HepG2 (cell line): ENCODE results near the gene ZNF230. TPM values are rescaled to one million over a fixed set of nuclear protein-coding genes. Genes with fewer than 3 reads are reported as not detected.

Source experiments
- ARID2 ChIP-seq: sonication (generic); formaldehyde crosslinking; IDR thresholded peaks from 2 replicates; pipeline ENCODE4 v1.8.1; 2022; ENCODE audit warnings: mild to moderate bottlenecking, missing genetic modification reagents, borderline replicate concordance
- ASH2L ChIP-seq: fragments of 300-600, 200-600 bp; sonication (generic); IDR thresholded peaks from 2 replicates; pipeline ENCODE4 v1.7.0; 2017; ENCODE audit warnings: low read depth, mild to moderate bottlenecking, moderate library complexity, mixed read lengths, low read length; ENCODE audit not compliant: insufficient read length
- ATF7-NPFF ChIP-seq: sonication (generic); formaldehyde crosslinking; IDR thresholded peaks from 2 replicates; pipeline ENCODE4 v1.8.1; 2023; ENCODE audit warnings: mild to moderate bottlenecking, low read depth, missing genetic modification reagents, moderate library complexity
- CBFB ChIP-seq: sonication (generic); formaldehyde crosslinking; IDR thresholded peaks from 2 replicates; pipeline ENCODE4 v1.4.0; 2020; ENCODE audit warnings: missing genetic modification reagents
- CBX5 ChIP-seq: sonication (generic); formaldehyde crosslinking; IDR thresholded peaks from 2 replicates; pipeline ENCODE4 v1.4.0; 2020; ENCODE audit warnings: missing genetic modification reagents, borderline replicate concordance
- CC2D1A ChIP-seq: sonication (generic); formaldehyde crosslinking; IDR thresholded peaks from 2 replicates; pipeline ENCODE4 v1.8.1; 2023; ENCODE audit warnings: mild to moderate bottlenecking, missing genetic modification reagents
- CENPX ChIP-seq: sonication (generic); formaldehyde crosslinking; IDR thresholded peaks from 2 replicates; pipeline ENCODE4 v1.9.0; 2021; ENCODE audit warnings: mild to moderate bottlenecking, missing genetic modification reagents, moderate library complexity
- ELK4 ChIP-seq: sonication (generic); formaldehyde crosslinking; IDR thresholded peaks from 2 replicates; pipeline ENCODE4 v1.9.0; 2021; ENCODE audit warnings: missing genetic modification reagents, borderline replicate concordance
- EZH2 ChIP-seq: conservative IDR thresholded peaks from 2 replicates; pipeline ENCODE4 v1.6.1; 2012; ENCODE audit warnings: mild to moderate bottlenecking, low read depth, low read length, moderate library complexity
- FOSL1 ChIP-seq: sonication (generic); formaldehyde crosslinking; IDR thresholded peaks from 2 replicates; pipeline ENCODE4 v1.9.0; 2021; ENCODE audit warnings: missing genetic modification reagents, borderline replicate concordance
- GLMP ChIP-seq: sonication (generic); formaldehyde crosslinking; IDR thresholded peaks from 2 replicates; pipeline ENCODE4 v1.9.0; 2021; ENCODE audit warnings: missing genetic modification reagents, mild to moderate bottlenecking, borderline replicate concordance
- ISL2 ChIP-seq: sonication (generic); formaldehyde crosslinking; IDR thresholded peaks from 2 replicates; pipeline ENCODE4 v1.5.0; 2020; ENCODE audit warnings: missing genetic modification reagents
- KLF9 ChIP-seq: IDR thresholded peaks from 2 replicates; pipeline ENCODE4 v1.6.1; 2016; ENCODE audit warnings: low read depth
- MEF2D ChIP-seq: sonication (generic); formaldehyde crosslinking; IDR thresholded peaks from 2 replicates; pipeline ENCODE4 v1.5.1; 2020; ENCODE audit warnings: mild to moderate bottlenecking, missing genetic modification reagents
- MIER2 ChIP-seq: IDR thresholded peaks from 2 replicates; pipeline ENCODE4 v1.6.1; 2016; ENCODE audit warnings: missing biosample characterization, missing genetic modification reagents
- NFE2 ChIP-seq: sonication (generic); formaldehyde crosslinking; IDR thresholded peaks from 2 replicates; pipeline ENCODE4 v1.4.0; 2020; ENCODE audit warnings: missing genetic modification reagents
- PBX2 ChIP-seq: IDR thresholded peaks from 2 replicates; pipeline ENCODE4 v1.6.1; 2016; ENCODE audit warnings: control low read depth
- RXRA ChIP-seq: sonication (generic); formaldehyde crosslinking; IDR thresholded peaks from 2 replicates; pipeline ENCODE4 v1.5.1; 2020; ENCODE audit warnings: missing genetic modification reagents
- ZBTB33 ChIP-seq: sonication (generic); formaldehyde crosslinking; IDR thresholded peaks from 2 replicates; pipeline ENCODE4 v1.4.0; 2020; ENCODE audit warnings: missing genetic modification reagents
- ZNF205 ChIP-seq: IDR thresholded peaks from 2 replicates; pipeline ENCODE4 v1.6.1; 2018; ENCODE audit warnings: missing biosample characterization, missing genetic modification reagents
- ZNF264 ChIP-seq: sonication (generic); formaldehyde crosslinking; IDR thresholded peaks from 2 replicates; pipeline ENCODE4 v1.4.0; 2020; ENCODE audit warnings: missing genetic modification reagents
- ZNF326 ChIP-seq: sonication (generic); formaldehyde crosslinking; IDR thresholded peaks from 2 replicates; pipeline ENCODE4 v1.4.0; 2020; ENCODE audit warnings: missing genetic modification reagents, borderline replicate concordance
- ZNF496 ChIP-seq: sonication (generic); formaldehyde crosslinking; IDR thresholded peaks from 2 replicates; pipeline ENCODE4 v1.8.1; 2023; ENCODE audit warnings: mild to moderate bottlenecking, moderate library complexity, missing genetic modification reagents; ENCODE audit not compliant: insufficient replicate concordance
- ZNF564 ChIP-seq: sonication (generic); formaldehyde crosslinking; IDR thresholded peaks from 2 replicates; pipeline ENCODE4 v1.8.1; 2023; ENCODE audit warnings: mild to moderate bottlenecking, missing genetic modification reagents
- ZNF614 ChIP-seq: IDR thresholded peaks from 2 replicates; pipeline ENCODE4 v1.6.1; 2018; ENCODE audit warnings: missing biosample characterization, missing genetic modification reagents, inconsistent platforms, borderline replicate concordance
- polyA plus RNA-seq, 8 experiments: library from polyadenylated mRNA; depleted of rRNA in 3 of 8; stranded (reverse) in 7 of 8; unstranded in 1 of 8; fragments of >200 nt; fragmentation: Illumina TruSeq in 4 of 8; extraction: Trizol in 4 of 8; gene quantifications; 2 replicates each; pipeline versions ENCODE4 v1.2.1 to v1.2.3, GENCODE V29; 2011 to 2016; ENCODE audit warnings: low read depth in 4 of 8, missing spikeins in 1 of 8, mixed read lengths in 1 of 8; ENCODE audit not compliant: insufficient read depth in 1 of 8
- total RNA-seq, 5 experiments: library from RNA; depleted of rRNA; stranded (reverse); fragments of >200 nt; fragmentation: Illumina TruSeq; extraction: Trizol; gene quantifications; 2 replicates each; pipeline ENCODE4 v1.2.3, GENCODE V29; 2016; ENCODE audit warnings: low read depth in 1 of 5

The ZNF230 gene
- total and polyA plus RNA-seq, 2 of the 13 experiments (the other 11 are each of a cell fraction or from before 2014, with no cell fraction given): 2.4 to 5.5 TPM

DNA sequence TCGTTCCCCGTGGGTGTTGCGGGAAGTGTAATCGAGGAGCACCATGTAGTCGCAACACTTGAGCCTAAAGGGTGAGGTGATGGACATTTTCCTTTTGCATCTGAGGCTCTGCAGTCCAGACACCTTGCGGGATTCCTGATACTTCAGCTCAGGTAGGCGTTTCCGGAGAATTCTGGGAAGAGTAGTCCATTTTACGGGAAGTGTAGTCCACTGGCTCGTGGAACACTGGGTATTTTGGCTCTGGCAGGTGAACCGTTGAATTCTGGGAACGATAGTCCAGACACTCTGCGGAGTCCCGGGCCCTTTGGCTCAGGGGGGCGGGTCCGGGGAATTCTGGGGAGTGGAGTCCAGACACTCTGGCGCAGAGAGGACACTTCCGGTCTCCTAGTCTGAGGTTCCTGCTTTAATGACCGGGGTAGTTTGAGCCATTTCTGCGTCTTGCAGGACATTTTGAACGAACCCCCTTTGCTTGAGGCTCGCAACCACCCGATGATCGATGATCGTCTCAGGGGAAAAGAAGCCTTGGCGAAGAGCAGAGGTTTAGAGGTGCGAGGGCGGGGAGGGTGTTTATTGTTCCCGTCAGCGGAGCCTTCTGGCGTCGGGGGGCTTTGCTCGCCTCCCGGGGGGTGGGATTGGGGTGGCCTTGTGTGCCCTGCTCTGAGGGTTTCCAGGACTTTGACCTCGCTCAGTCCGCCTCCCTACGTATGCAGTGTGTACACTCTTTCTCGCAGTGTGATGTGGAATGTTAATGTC, 49.1 kb downstream of the ZNF230 start, which contains the start of gene ZNF223 (continued):
- TF ChIP-seq FOSL1 (CRISPR knock-in tag) (no peak), ATF7-NPFF (CRISPR knock-in tag) (no peak), MEF2D (CRISPR knock-in tag) (no peak), NFE2 (CRISPR knock-in tag) (no peak), CC2D1A (CRISPR knock-in tag) (no peak), CBFB (no peak), ZNF614 (no peak), EZH2 (no peak), ARID2 (CRISPR knock-in tag) (no peak), ISL2 (peak; percentile 53; the same call in 1 of the 2 replicates), ZNF564 (CRISPR knock-in tag) (no peak), MIER2 (no peak), ZBTB33 (CRISPR knock-in tag) (peak; percentile 29; the same call in 1 of the 2 replicates), CBX5 (CRISPR knock-in tag) (peak; percentile 68; the same call in 1 of the 2 replicates), RXRA (CRISPR knock-in tag) (peak; percentile 33; the same call in 1 of the 2 replicates), PBX2 (CRISPR knock-in tag) (no peak), ELK4 (no peak; the same call in 1 of the 2 replicates), CENPX (CRISPR knock-in tag) (no peak), KLF9 (CRISPR knock-in tag) (no peak), ZNF205 (CRISPR knock-in tag) (no peak), ZNF496 (CRISPR knock-in tag) (no peak), ZNF326 (CRISPR knock-in tag) (no peak), ZNF264 (no peak), ASH2L (peak; percentile 47), GLMP (CRISPR knock-in tag) (no peak)
